Retinal pigment epithelial cell (primary cell): ENCODE measurements around the gene GSN.

Source experiments
- DNase-seq: peaks from one replicate; pipeline ENCODE4 v3.0.0-alpha.2; 2010; ENCODE audit warnings: low read depth
- H3K4me3 ChIP-seq: 2 replicates; pipeline ENCODE4 v1.5.1; 2011; ENCODE audit warnings: mild to moderate bottlenecking, low read length, control low read depth, moderate library complexity
- TF ChIP-seq, protein P1 (sequence below): conservative IDR thresholded peaks from 2 replicates; pipeline ENCODE4 v1.5.1; 2011; ENCODE audit warnings: low read depth, low read length, control low read depth, inconsistent platforms

The GSN gene

GRCh38 chr9:121349009-121349408 is 81.0 kb downstream of the GSN start:
- H3K4me3 ChIP-seq, result no peak overlapping the region
- DNase-seq, result no peak
- TF ChIP-seq, protein P1, sequence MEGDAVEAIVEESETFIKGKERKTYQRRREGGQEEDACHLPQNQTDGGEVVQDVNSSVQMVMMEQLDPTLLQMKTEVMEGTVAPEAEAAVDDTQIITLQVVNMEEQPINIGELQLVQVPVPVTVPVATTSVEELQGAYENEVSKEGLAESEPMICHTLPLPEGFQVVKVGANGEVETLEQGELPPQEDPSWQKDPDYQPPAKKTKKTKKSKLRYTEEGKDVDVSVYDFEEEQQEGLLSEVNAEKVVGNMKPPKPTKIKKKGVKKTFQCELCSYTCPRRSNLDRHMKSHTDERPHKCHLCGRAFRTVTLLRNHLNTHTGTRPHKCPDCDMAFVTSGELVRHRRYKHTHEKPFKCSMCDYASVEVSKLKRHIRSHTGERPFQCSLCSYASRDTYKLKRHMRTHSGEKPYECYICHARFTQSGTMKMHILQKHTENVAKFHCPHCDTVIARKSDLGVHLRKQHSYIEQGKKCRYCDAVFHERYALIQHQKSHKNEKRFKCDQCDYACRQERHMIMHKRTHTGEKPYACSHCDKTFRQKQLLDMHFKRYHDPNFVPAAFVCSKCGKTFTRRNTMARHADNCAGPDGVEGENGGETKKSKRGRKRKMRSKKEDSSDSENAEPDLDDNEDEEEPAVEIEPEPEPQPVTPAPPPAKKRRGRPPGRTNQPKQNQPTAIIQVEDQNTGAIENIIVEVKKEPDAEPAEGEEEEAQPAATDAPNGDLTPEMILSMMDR, result no peak

GRCh38 chr9:121350036-121350435 is 82.1 kb downstream of the GSN start:
- no peak overlapping the region for H3K4me3 ChIP-seq
- DNase-seq, result no peak
- TF ChIP-seq, protein P1, result no peak

- peak; percentile 89 for DNase-seq
- TF ChIP-seq, protein P1, result no peak
- peak overlapping the region; percentile 9 for H3K4me3 ChIP-seq
These were observed 83.1 kb downstream of the GSN start for GRCh38 chr9:121350993-121351561.

DNA sequence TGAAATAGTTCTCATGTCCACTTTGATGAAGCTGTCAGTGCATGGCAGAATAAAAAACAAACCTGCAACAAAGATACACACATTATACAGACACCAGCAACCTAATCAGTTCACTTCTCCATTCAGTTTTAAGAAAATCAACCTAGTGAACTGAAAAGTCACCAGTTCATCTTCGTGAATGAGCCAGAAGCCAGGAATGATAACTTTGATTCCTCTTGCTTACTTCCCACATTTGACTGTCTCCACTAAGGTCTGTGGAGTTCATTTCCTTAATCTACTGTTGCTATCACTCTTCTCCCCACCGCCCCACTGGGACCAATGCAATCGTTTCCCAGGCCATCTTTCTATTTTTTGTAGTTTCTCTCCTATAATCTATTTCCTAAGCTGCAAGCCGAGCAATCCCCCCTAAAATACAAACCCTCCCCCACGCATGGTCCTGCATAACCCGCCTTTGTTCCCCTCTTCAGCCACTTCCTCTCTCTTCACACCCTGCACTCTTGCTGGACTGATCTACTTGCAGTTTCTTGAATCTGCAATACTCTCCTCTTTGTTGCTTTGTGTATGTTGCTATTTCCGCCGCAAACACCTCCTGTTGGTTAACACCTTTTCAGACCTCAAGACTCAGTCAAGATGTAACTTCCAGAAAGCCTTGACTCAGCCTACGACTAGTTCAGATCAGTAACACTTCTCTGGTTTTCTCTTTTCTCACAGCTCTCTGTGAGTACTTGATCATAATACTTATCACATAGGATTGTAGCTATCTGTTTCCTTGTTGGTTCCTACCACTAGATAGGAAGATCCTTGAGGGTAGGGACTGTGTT is 85.5 kb downstream of the GSN start:
- TF ChIP-seq, protein P1, result no peak
- H3K4me3 ChIP-seq, result no peak overlapping the region
- no peak for DNase-seq

GRCh38 chr9:121354141-121354540 is 86.2 kb downstream of the GSN start:
- TF ChIP-seq, protein P1, result no peak
- no peak for DNase-seq
- H3K4me3 ChIP-seq, result no peak overlapping the region

DNA sequence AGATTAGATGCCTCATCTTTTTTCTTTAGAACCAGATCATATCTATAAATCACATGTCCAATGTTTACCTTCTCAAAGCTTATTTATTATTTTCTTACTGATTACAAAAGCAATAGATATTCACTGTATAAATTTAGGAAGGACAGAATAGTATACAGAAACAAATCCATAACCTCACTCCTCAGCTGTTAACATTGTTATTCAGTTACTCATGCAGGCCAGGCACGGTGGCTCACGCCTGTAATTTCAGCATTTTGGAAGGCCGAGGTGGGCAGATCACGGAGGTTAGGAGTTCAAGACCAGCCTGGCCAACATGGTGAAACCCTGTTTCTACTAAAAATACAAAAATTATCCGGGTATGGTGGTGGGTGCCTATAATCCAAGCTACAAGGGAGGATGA is 86.8 kb downstream of the GSN start:
- no peak for DNase-seq
- H3K4me3 ChIP-seq, result no peak overlapping the region
- TF ChIP-seq, protein P1, result no peak

DNA sequence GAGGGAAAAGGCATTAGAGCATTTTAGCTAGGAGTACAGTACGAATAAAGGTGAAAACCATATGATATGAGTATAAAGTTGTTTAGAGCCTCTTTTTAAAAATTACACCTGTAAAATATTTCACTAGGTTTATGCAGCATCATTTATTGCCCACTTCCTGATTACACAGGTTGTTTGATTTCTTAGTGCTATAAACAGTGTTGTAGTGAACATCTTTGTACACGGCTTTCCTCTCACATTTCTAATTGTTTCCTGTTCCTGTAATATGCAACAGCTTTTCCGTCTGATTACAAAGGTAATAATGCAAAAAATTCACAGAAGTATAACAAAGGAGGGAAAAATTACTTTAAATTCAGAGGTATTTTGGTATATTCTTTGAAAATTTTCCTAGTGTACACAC is 89.0 kb downstream of the GSN start:
- TF ChIP-seq, protein P1, result no peak
- no peak for DNase-seq
- no peak overlapping the region for H3K4me3 ChIP-seq
